ENCODE results near the gene ZNF155. TPM values are rescaled to one million over a fixed set of nuclear protein-coding genes. Genes with fewer than 3 reads are reported as not detected.

ZNF155 gene
- total and polyA plus RNA-seq, 2 donors (not counting 3 experiments of a cell fraction or from before 2014, with no cell fraction given) = 2.0 to 5.9 TPM

GRCh38 chr19:44005973-44006372 lies 22.0 kb downstream of the ZNF155 start:
- BruUV-seq (replicated peaks) = no TSS peak

DNA sequence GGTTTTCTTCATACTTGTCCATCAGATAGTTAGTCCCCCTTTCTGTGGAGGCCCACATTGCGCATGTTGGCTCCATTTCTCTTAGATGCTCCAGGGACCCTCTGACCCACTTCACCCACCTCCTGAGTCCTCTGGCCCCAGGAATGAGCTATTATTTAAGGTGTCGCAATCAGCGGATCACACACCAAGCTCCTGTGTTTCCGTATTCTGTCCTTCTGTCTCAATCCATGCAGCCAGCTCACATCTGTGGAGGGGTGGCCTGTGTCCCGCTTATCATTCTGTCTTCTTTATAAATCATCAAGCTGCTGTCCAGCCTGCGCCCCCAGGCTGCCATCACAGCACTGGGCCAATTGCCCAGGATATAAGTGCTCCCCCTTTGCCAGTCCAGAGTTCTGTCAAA lies 23.5 kb downstream of the ZNF155 start:
- no TSS peak for BruUV-seq (replicated peaks)
- peaks cover 11% of the 10 kb centered on the region for H3K9me3 ChIP-seq (replicated peaks; ENCODE audit: control insufficient read depth, insufficient read depth, low read length)
- H3K9ac ChIP-seq (replicated peaks; ENCODE audit: extremely low read depth, insufficient read depth, low read length) = no peak overlapping the region
- no peak overlapping the region for H3K27ac ChIP-seq (ENCODE audit: insufficient read depth, low read depth, low read length)
- no peaks in the 10 kb centered on the region for H3K9me1 ChIP-seq (replicated peaks; ENCODE audit: control insufficient read depth, extremely low read depth, insufficient read depth, low read length)
- no peak for DNase-seq (ENCODE audit: low read depth, low spot score)
- dilution Hi-C loops (cut with MboI; ENCODE audit: extremely low pct_ligation_motif_present, low sequenced_read_pairs) = no loop called here
- no peaks in the 10 kb centered on the region for H3K4me1 ChIP-seq (ENCODE audit: control insufficient read depth, extremely low read depth, insufficient read depth, low read length)
- ChIA-PET CTCF (no interaction called here), POLR2A (no interaction called here)
- FAIRE-seq = no peak
- H2AFZ ChIP-seq (ENCODE audit: low read depth, low read length) = no peak overlapping the region
- H3K36me3 ChIP-seq (ENCODE audit: control insufficient read depth in 2 of 2, extremely low read depth in 1 of 2, insufficient read depth in 2 of 2, low read length in 2 of 2) = peaks cover 22 to 27% of the 10 kb centered on the region in 2 experiments
- no peaks in the 10 kb centered on the region for H4K20me1 ChIP-seq (replicated peaks; ENCODE audit: control insufficient read depth, extremely low read depth, insufficient read depth, low read length)
- no peaks in the 10 kb centered on the region for H3K27me3 ChIP-seq (ENCODE audit: control insufficient read depth in 2 of 2, insufficient read depth in 2 of 2, low read length in 2 of 2)
- no peaks in the 10 kb centered on the region for H3K79me2 ChIP-seq (ENCODE audit: control insufficient read depth, insufficient read depth, low read length)
- H3K4me3 ChIP-seq (replicated peaks in 1 of 3; ENCODE audit: insufficient read depth in 1 of 3, low read depth in 1 of 3, low read length in 3 of 3) = no peak overlapping the region
- no peak for TF ChIP-seq FOS (IDR thresholded peaks at IDR 0.05; ENCODE audit: borderline replicate concordance, insufficient read depth, low read length)
- no peak for TF ChIP-seq POLR2A (IDR thresholded peaks at IDR 0.05; ENCODE audit: low read depth, low read length)
- no peak for TF ChIP-seq JUN (IDR thresholded peaks at IDR 0.05; ENCODE audit: borderline replicate concordance, insufficient read depth, insufficient read length, low read depth)
- no peak for TF ChIP-seq MYC (IDR thresholded peaks at IDR 0.05; ENCODE audit: low read depth, low read length)
- no peak for TF ChIP-seq POLR2AphosphoS5 (IDR thresholded peaks at IDR 0.05; ENCODE audit: insufficient read depth, low read depth, low read length)
- no peak for TF ChIP-seq EZH2 (IDR thresholded peaks at IDR 0.05; ENCODE audit: borderline replicate concordance, low read depth, low read length, severe bottlenecking)
- TF ChIP-seq MAX (IDR thresholded peaks at IDR 0.05; ENCODE audit: insufficient read depth, insufficient read length) = no peak
- TF ChIP-seq, protein P1, sequence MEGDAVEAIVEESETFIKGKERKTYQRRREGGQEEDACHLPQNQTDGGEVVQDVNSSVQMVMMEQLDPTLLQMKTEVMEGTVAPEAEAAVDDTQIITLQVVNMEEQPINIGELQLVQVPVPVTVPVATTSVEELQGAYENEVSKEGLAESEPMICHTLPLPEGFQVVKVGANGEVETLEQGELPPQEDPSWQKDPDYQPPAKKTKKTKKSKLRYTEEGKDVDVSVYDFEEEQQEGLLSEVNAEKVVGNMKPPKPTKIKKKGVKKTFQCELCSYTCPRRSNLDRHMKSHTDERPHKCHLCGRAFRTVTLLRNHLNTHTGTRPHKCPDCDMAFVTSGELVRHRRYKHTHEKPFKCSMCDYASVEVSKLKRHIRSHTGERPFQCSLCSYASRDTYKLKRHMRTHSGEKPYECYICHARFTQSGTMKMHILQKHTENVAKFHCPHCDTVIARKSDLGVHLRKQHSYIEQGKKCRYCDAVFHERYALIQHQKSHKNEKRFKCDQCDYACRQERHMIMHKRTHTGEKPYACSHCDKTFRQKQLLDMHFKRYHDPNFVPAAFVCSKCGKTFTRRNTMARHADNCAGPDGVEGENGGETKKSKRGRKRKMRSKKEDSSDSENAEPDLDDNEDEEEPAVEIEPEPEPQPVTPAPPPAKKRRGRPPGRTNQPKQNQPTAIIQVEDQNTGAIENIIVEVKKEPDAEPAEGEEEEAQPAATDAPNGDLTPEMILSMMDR (IDR thresholded peaks at IDR 0.05; ENCODE audit: extremely low read depth in 1 of 2, insufficient read depth in 1 of 2, low read depth in 1 of 2, low read length in 2 of 2) = no peak
- TF ChIP-seq GATA2 (IDR thresholded peaks at IDR 0.05; ENCODE audit: insufficient read depth, insufficient read length, low read depth, low read length) = no peak
- no peak overlapping the region for H3K4me2 ChIP-seq (ENCODE audit: insufficient read depth, low read length)
- intact Hi-C loops (cut with micrococcal nuclease) = loop anchor here (10.0 kb wide), 1 partner anchor 297 kb away; the partner anchor contains the start of gene ZNF235

More at GRCh38 chr19:44005973-44006372, 22.0 kb downstream of the ZNF155 start:
- POLR2A ChIA-PET = no interaction called here
- Histone ChIP-seq H3K79me2 (ENCODE audit: control insufficient read depth, insufficient read depth, low read length) (no peaks in the 10 kb centered on the region), H3K27me3 (ENCODE audit: control insufficient read depth in 2 of 2, insufficient read depth in 2 of 2, low read length in 2 of 2) (no peaks in the 10 kb centered on the region), H3K9me1 (replicated peaks; ENCODE audit: control insufficient read depth, extremely low read depth, insufficient read depth, low read length) (no peaks in the 10 kb centered on the region), H3K4me2 (ENCODE audit: insufficient read depth, low read length) (no peak overlapping the region), H3K27ac (ENCODE audit: insufficient read depth, low read depth, low read length) (no peak overlapping the region), H3K4me1 (ENCODE audit: control insufficient read depth, extremely low read depth, insufficient read depth, low read length) (peaks cover 6% of the 10 kb centered on the region), H3K9ac (replicated peaks; ENCODE audit: extremely low read depth, insufficient read depth, low read length) (no peak overlapping the region), H3K9me3 (replicated peaks; ENCODE audit: control insufficient read depth, insufficient read depth, low read length) (peaks cover 10% of the 10 kb centered on the region), H3K4me3 (replicated peaks in 1 of 3; ENCODE audit: insufficient read depth in 1 of 3, low read depth in 1 of 3, low read length in 3 of 3) (no peak overlapping the region), H4K20me1 (replicated peaks; ENCODE audit: control insufficient read depth, extremely low read depth, insufficient read depth, low read length) (no peaks in the 10 kb centered on the region), H2AFZ (ENCODE audit: low read depth, low read length) (no peak overlapping the region), H3K36me3 (ENCODE audit: control insufficient read depth in 2 of 2, extremely low read depth in 1 of 2, insufficient read depth in 2 of 2, low read length in 2 of 2) (peaks cover 20 to 25% of the 10 kb centered on the region in 2 experiments)
- CTCF ChIA-PET = no interaction called here
- no peak for DNase-seq (ENCODE audit: low read depth, low spot score)
- dilution Hi-C loops (cut with MboI; ENCODE audit: extremely low pct_ligation_motif_present, low sequenced_read_pairs) = no loop called here
- intact Hi-C loops (cut with micrococcal nuclease) = loop anchor here (10.0 kb wide), 1 partner anchor 299 kb away; the partner anchor contains the start of gene ZNF235
- FAIRE-seq = no peak
- TF ChIP-seq, protein P1 (IDR thresholded peaks at IDR 0.05; ENCODE audit: extremely low read depth in 1 of 2, insufficient read depth in 1 of 2, low read depth in 1 of 2, low read length in 2 of 2) = no peak
- TF ChIP-seq MAX (IDR thresholded peaks at IDR 0.05; ENCODE audit: insufficient read depth, insufficient read length) (no peak), FOS (IDR thresholded peaks at IDR 0.05; ENCODE audit: borderline replicate concordance, insufficient read depth, low read length) (no peak)

Measured in endothelial cell of umbilical vein (primary cell).